Right forelimb (tissue), 1 donor: Measurements from ENCODE around the gene PSMC6.
"Not testable (repeated sequence)": the region's sequence is repeated elsewhere in the genome, so short reads cannot be mapped to it uniquely, and the experiment has no call there.

Source experiments
- DNase-seq: peaks from one replicate; pipeline ENCODE4 v3.0.0-alpha.2; 2018

Gene PSMC6

GRCh38 chr14:52723514-52724359 is 16.7 kb downstream of the PSMC6 start:
- no peak for DNase-seq

GRCh38 chr14:52724360-52724644 is 17.3 kb downstream of the PSMC6 start:
- no peak for DNase-seq

- DNase-seq = not testable (repeated sequence)
Observed at GRCh38 chr14:52727509-52727908, 20.5 kb downstream of the PSMC6 start.

GRCh38 chr14:52729035-52729434 is 22.0 kb downstream of the PSMC6 start:
- not testable (repeated sequence) for DNase-seq

- DNase-seq = no peak
Observed at GRCh38 chr14:52729585-52729924, 22.6 kb downstream of the PSMC6 start.

GRCh38 chr14:52729925-52730708 is 23.1 kb downstream of the PSMC6 start, which contains the start of gene STYX:
Gene STYX (plus strand): TSS chr14:52730166. CDS start chr14:52730475, 309 bp downstream.
- peak; percentile 99 for DNase-seq

GRCh38 chr14:52730709-52731111 is 23.7 kb downstream of the PSMC6 start:
- no peak for DNase-seq

- no peak for DNase-seq
Observed at GRCh38 chr14:52733824-52734223, 26.8 kb downstream of the PSMC6 start.

GRCh38 chr14:52735921-52736489 is 29.0 kb downstream of the PSMC6 start:
- no peak for DNase-seq

GRCh38 chr14:52738409-52738808 is 31.4 kb downstream of the PSMC6 start:
- no peak for DNase-seq

- DNase-seq = no peak
Observed at GRCh38 chr14:52740751-52741150, 33.8 kb downstream of the PSMC6 start.

GRCh38 chr14:52741865-52742264 is 34.9 kb downstream of the PSMC6 start:
- DNase-seq = no peak

GRCh38 chr14:52748647-52749292 is 41.8 kb downstream of the PSMC6 start:
- no peak for DNase-seq

- DNase-seq = no peak
Observed at GRCh38 chr14:52755607-52756316, 48.8 kb downstream of the PSMC6 start.

- no peak for DNase-seq
Observed at GRCh38 chr14:52759145-52759544, 52.1 kb downstream of the PSMC6 start.

GRCh38 chr14:52762923-52763322 is 55.9 kb downstream of the PSMC6 start:
- not testable (repeated sequence) for DNase-seq

- no peak for DNase-seq
Observed at GRCh38 chr14:52767058-52767833, 60.2 kb downstream of the PSMC6 start.

GRCh38 chr14:52769887-52770286 is 62.9 kb downstream of the PSMC6 start:
- no peak for DNase-seq

GRCh38 chr14:52776816-52777215 is 69.8 kb downstream of the PSMC6 start:
- DNase-seq = no peak
